Heart right ventricle (tissue), 16 donors: ENCODE data around the gene CCDC85C. TPM values are rescaled to one million over a fixed set of nuclear protein-coding genes. Genes with fewer than 3 reads are reported as not detected.

Experiments
- ATAC-seq, 8 donors: fragments of 200-7000 bp; cut with Tn5 transposase; one replicate each; pipeline ENCODE4 v1.9.1; 2020; ENCODE audit warnings: mild to moderate bottlenecking in 8 of 8, moderate library complexity in 8 of 8, moderate number of reproducible peaks in 1 of 8
- DNase-seq, 2 donors: peaks; one replicate each; pipeline ENCODE4 v3.0.0-alpha.2; 2020
- H3K27ac ChIP-seq, 10 donors: fragments of 200-600 bp; sonication (generic) in 2 of 10; one replicate each; pipeline versions ENCODE4 v1.5.0 to v1.8.0; 2020 to 2022; ENCODE audit warnings: mild to moderate bottlenecking in 3 of 10
- H3K27me3 ChIP-seq, 7 donors: fragments of 200-600 bp; one replicate each; pipeline ENCODE4 v1.8.0; 2021 to 2022; ENCODE audit warnings: mild to moderate bottlenecking in 2 of 7
- H3K36me3 ChIP-seq, 9 donors: fragments of 200-600 bp; sonication (generic) in 1 of 9; one replicate each; pipeline versions ENCODE4 v1.5.0 to v1.8.0; 2020 to 2022; ENCODE audit warnings: mild to moderate bottlenecking in 2 of 9
- H3K4me1 ChIP-seq, 9 donors: fragments of 200-600 bp; sonication (generic) in 1 of 9; one replicate each; pipeline versions ENCODE4 v1.5.0 to v1.8.0; 2020 to 2022; ENCODE audit warnings: mild to moderate bottlenecking in 4 of 9
- H3K4me3 ChIP-seq, 10 donors: fragments of 200-600 bp; sonication (generic) in 2 of 10; one replicate each; pipeline versions ENCODE4 v1.5.0 to v1.8.0; 2020 to 2022; ENCODE audit warnings: mild to moderate bottlenecking in 7 of 10, moderate library complexity in 2 of 10
- H3K9me3 ChIP-seq, 11 donors: fragments of 200-600 bp in 10 of 11; sonication (generic) in 2 of 11; one replicate each; pipeline versions ENCODE4 v1.5.0 to v1.8.0; 2013 to 2022; ENCODE audit warnings: mild to moderate bottlenecking in 2 of 11, control low read depth in 1 of 11, moderate library complexity in 1 of 11
- CTCF ChIP-seq, 9 donors: fragments of 200-600 bp; sonication (generic) in 2 of 9; IDR thresholded peaks; one replicate each; pipeline versions ENCODE4 v1.5.0 to v1.8.0; 2021 to 2022; ENCODE audit warnings: antibody characterized with exemption in 9 of 9, mild to moderate bottlenecking in 5 of 9, moderate library complexity in 1 of 9
- WGBS, 2 donors: extraction: QIAGEN DNeasy Blood & Tissue Kit; methylation state at CpG; one replicate each; pipeline ENCODE4 v1.1.7; 2013; ENCODE audit warnings: inconsistent platforms in 1 of 2; 5-methylcytosine and 5-hydroxymethylcytosine counted together
- intact Hi-C, 10 donors: fragments of 100-400 bp; cut with DNase I; formaldehyde crosslinking; loops; one replicate each; pipeline versions ENCODE4 v1.11.1 to v1.14.2; 2022
- polyA plus RNA-seq, 2 donors: library from polyadenylated mRNA; stranded (reverse); fragments of 200-250 nt; gene quantifications; one replicate each; pipeline ENCODE4 v1.2.3, GENCODE V29; 2013
- total RNA-seq, 10 donors: library from RNA; stranded (reverse); fragmentation: NEBNext Ultra II Directional in 3 of 10; extraction: Animal tissue kit (Norgen Biotek cat#: 25700) in 3 of 10; gene quantifications; one replicate each; pipeline versions ENCODE4 v1.2.1 to v1.2.4, GENCODE V29; 2021 to 2023
- donor health status: Arrhythmogenic right ventricular cardiomyopathy.
- donor health status: ischemic (EF 13 %, LVEDD 7.1; RV severe dilation, severe dysfunction).
- donor health status: healthy with polysubstance abuse.
- donor health status: DM: no; HTN: yes; CAD: no.
- donor health status: DM: no; HTN: no; CAD: no.
- donor health status: ischemic (EF 25% LVEDD 6.9; RV normal size, moderate dysfunction).
- donor health status: ischemic (EF 25% LVEDD 5.7; RV mildly dilated, moderate dysfunction).
- donor health status: healthy.
- donor health status: DM: yes; HTN: yes; CAD: no.
- donor health status: Ischemic cardiomyopathy.
- donor health status: ischemic (EF 35%, LVEDD 5.7; RV mildly dilated, moderate dysfunction).
- donor health status: nonischemic (EF 11% LVEDD 7.7; RV severe dilation, severe dysfunction).
- donor health status: DM: yes; HTN: yes; CAD: no.
- donor health status: PGD.
- donor health status: ischemic (EF 29% LVEDD 5.4; RV normal size, mild dysfunction).
- donor health status: nonischemic (EF 23%, LVEDD 6.1; RV moderate dilation, normal function).

CCDC85C gene
- total and polyA plus RNA-seq, 12 donors, result 9.0 to 50.2 (median 31.5) TPM

- no peak for TF ChIP-seq CTCF (IDR thresholded peaks at IDR 0.05)
- peaks cover 15 to 60% (median 33%) of the 10 kb centered on the region in 9 donors for H3K4me1 ChIP-seq
- 69 to 80% methylated on average over 8 of the region's 8 CpGs for WGBS, 2 donors
- no peaks in the 10 kb centered on the region for H3K9me3 ChIP-seq
- no peak overlapping the region for H3K27ac ChIP-seq
- ATAC-seq (no peak), DNase-seq (no peak)
- intact Hi-C loops, result no loop called here
- no peak overlapping the region for H3K4me3 ChIP-seq
- H3K27me3 ChIP-seq, result no peaks in the 10 kb centered on the region
- H3K36me3 ChIP-seq, result peaks cover 0 to 21% (median 12%) of the 10 kb centered on the region in 9 donors
Measured at GRCh38 chr14:99468836-99469592, 135.0 kb downstream of the CCDC85C start.

GRCh38 chr14:99468081-99468480 is 135.9 kb downstream of the CCDC85C start:
- no peak overlapping the region for H3K27ac ChIP-seq
- no peak for DNase-seq
- H3K27me3 ChIP-seq, result no peaks in the 10 kb centered on the region
- peaks cover 0 to 30% (median 12%) of the 10 kb centered on the region in 9 donors for H3K36me3 ChIP-seq
- ATAC-seq, result peak in 2 of 8 donors; percentile 36 to 45
- intact Hi-C loops, result no loop called here
- H3K9me3 ChIP-seq, result no peaks in the 10 kb centered on the region
- H3K4me1 ChIP-seq, result peaks cover 11 to 51% (median 30%) of the 10 kb centered on the region in 9 donors
- no peak for TF ChIP-seq CTCF (IDR thresholded peaks at IDR 0.05)
- no peak overlapping the region for H3K4me3 ChIP-seq
- 69 to 73% methylated on average over 4 of the region's 4 CpGs for WGBS, 2 donors

GRCh38 chr14:99467336-99468078 is 136.5 kb downstream of the CCDC85C start:
- no peaks in the 10 kb centered on the region for H3K27me3 ChIP-seq
- peaks cover 10 to 46% (median 24%) of the 10 kb centered on the region in 9 donors for H3K4me1 ChIP-seq
- H3K36me3 ChIP-seq, result peaks cover 0 to 36% (median 17%) of the 10 kb centered on the region in 9 donors
- TF ChIP-seq CTCF (IDR thresholded peaks at IDR 0.05), result no peak
- no peaks in the 10 kb centered on the region for H3K9me3 ChIP-seq
- ATAC-seq (peak in 7 of 8 donors; percentile 49 to 72 (median 64)), DNase-seq (no peak)
- WGBS, 2 donors, result 37 to 46% methylated on average over 9 of the region's 9 CpGs
- H3K27ac ChIP-seq, result peak overlapping the region in 1 of 10 donors; percentile 18
- no peak overlapping the region for H3K4me3 ChIP-seq
- intact Hi-C loops, result no loop called here

DNA sequence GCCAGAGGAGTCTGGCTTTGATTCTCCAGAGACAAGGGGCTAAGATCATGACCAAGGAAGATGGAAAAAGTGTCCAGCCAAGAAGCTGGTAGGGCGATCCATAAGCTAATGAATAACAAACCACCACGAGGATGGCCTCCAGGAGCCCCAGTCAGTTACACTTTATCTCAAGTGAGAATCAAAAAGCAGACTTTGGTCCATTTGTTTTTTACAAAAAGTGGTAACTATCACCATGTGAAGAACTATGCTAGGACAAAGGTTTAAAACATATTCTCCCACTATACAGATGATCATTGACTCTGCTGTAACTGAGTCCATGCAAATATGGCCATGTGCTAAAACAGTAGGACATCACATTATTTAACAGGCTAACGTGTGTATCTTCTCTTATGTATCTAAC is 137.2 kb downstream of the CCDC85C start:
- no peak for DNase-seq
- H3K27ac ChIP-seq, result no peak overlapping the region
- H3K4me3 ChIP-seq, result no peak overlapping the region
- peaks cover 0 to 44% (median 21%) of the 10 kb centered on the region in 9 donors for H3K36me3 ChIP-seq
- no peaks in the 10 kb centered on the region for H3K27me3 ChIP-seq
- H3K4me1 ChIP-seq, result peaks cover 10 to 46% (median 24%) of the 10 kb centered on the region in 9 donors
- intact Hi-C loops, result no loop called here
- WGBS, 2 donors, result 83 to 89% methylated on average over 3 of the region's 3 CpGs
- no peak for ATAC-seq
- no peak for TF ChIP-seq CTCF (IDR thresholded peaks at IDR 0.05)
- H3K9me3 ChIP-seq, result no peaks in the 10 kb centered on the region
